Limb (tissue), 2 donors: Measurements from ENCODE around the gene MAPK4.

Experiments used
- DNase-seq, 2 donors: peaks; one replicate each; pipeline ENCODE4 v3.0.0-alpha.2; 2016; ENCODE audit errors: extremely low spot score in 2 of 2

Gene MAPK4

DNA sequence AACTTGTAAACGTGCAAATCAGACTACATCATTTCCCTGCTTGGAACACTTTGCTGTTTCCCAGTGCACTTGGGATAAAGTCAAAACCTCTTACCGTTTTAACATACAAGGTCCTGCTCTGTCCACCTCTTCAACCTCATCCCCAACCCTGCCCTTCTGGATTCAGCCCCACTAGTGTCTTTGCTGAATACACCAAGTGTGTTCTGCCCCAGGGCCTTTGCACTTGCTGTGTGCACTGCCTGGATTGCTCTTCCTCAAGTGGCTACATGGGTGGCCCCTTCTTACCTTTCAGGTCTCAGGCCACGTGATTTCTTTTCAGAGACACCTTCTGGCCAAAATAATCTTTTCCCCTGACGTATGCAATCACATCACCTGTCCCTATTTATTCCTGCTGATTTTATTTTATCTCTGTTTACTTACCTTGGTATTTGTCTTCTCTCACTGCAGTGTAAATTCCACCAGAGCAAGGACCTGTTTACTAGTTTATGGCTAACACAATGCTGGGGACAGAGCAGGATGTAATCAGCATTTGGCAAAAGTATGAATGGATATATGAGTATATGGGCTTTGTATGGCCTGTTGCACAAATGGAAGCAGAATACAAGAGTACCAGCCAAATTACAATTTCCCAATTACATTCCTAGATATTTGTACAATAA is 63.9 kb downstream of the MAPK4 start:
- DNase-seq = no peak

DNA sequence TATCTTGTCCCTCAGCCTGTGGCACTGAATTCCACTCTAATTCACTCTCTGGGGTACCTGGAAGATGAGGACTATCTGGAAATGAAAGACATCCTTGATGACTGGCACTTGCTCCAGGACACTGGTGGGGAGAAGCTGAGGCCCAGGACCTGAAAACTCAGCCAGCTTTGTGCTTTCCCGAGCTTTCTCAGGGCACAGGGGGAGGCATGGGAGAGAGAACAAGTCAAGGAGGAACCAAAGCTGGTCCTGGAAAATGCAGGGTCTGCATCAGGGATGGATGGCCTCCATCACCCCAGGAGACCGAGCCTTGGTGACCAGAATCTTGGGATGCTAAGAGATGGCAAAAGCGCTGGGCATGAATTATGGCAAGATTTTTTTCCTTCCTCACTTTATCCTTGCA is 65.1 kb downstream of the MAPK4 start:
- DNase-seq = no peak

DNA sequence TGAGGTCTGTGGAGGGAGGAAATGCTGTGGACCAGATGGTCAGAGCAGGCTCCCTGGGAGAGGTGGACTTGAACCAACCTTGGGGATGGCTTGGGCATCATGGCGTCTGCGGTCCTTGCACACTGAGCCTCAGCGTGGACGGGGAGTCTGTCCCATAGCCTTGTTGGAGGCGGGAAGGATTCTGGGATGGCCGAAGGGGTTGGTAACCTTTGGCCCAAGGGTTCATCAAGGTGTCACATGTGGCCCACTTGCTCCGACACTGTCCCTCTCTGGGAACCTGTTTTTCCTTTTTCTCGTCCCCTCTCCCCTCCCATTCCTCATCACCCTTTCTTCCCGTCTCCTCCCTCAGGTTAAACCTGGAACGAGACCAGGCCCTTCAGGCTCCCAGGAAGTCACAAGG is 66.4 kb downstream of the MAPK4 start:
- DNase-seq = no peak

DNA sequence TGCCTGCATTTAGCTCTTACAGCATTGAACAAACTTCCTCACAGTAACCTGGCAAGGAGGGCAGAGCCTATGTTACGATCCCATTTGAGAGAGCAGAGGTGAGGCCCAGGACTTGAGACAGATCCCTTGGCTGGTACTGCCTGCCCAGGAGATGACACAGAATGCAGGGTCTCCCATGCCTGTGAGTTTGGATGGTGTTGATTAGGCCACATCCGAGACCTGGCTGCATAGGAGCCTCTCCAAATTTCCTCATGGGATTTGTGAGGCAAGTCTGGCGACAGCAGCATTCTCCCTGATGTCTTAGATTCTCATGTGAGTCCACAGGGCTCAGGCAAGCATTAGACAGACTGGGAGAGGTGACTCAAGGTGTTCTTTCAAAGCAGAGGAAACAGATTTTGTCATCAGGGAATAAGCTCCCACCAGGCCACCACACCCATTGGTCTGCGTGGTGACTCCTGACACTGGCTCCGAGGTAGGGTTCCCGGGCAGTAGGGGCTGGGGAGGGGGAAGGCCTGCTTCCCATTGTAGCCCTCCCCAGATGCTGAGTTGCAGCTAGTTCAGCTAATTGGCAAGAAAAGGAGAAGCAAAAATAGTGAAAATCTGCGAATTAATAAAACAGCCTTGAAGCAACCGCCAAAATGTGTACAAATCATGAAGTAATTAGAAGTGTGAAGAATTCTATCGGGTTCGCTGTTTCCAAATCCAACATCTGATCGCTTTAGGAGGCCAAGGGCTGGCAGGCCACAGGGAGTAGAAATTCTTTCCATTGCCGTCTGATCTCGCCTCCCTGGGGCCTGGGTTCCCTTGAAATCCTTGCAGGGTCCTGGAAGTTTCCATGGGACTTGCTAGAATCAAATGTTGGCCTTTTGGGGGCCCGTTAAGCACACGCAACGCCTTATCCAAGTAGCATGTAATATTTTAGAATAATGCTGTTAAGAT is 68.0 kb downstream of the MAPK4 start:
- no peak for DNase-seq

DNA sequence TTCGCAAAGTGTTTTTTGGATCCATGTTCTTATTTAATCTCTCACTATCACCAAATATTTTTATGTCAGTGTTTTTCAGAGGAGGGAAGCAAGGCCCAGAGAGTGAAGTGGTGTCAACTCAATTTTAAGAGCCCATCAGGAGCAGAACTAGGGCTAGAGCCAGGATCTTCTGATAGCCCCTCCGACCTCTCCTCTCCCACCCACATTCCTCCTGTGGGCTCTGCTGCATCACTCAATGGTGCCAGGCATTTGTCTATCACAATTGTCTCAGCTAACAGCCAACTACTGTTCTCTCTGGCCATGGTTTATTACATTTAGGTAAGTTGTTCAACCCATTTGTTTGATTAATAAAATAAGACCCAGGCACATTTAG is 68.6 kb downstream of the MAPK4 start:
- no peak for DNase-seq

DNA sequence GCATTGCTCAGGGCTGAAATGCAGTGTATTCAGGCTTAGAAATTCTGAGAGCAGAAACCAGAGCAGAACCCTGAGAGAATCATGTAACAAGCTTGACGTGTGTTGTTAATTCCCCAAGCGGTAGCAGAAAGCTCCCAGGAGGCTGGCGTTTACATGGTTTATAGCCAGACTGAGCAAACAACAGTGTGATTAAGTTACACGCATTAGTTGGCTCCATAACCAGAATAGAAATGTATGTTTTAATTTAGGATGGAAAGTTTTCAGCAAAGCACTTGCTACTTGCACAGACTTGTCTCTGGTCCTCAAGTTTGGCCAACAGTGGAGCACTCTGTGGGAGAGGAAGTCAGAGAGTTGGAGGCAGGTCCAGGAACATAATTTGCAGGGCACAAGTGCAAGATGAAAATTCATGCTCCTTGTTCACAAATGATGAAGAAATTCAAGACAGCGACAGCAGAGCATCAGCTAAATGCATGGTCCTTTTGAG is 69.3 kb downstream of the MAPK4 start:
- DNase-seq = no peak

DNA sequence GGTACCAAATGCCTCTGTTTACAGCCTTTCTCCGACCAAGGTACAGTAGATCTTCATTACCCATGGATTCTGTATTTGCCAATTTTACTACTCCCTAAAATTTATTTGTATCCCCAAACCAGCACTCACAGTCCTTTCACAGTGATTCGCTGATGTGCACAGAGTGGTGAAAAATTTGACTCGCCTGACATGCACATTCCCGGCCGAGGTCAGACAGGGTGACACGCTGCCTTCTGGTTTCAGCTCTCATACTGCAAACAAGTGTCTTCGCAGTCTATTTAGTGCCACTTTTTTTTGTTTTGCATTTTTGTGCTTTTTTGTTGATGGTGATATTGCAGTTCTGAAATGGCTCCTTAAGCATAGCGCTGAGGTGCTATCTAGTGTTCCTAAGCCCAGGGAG is 71.0 kb downstream of the MAPK4 start:
- DNase-seq = no peak

DNA sequence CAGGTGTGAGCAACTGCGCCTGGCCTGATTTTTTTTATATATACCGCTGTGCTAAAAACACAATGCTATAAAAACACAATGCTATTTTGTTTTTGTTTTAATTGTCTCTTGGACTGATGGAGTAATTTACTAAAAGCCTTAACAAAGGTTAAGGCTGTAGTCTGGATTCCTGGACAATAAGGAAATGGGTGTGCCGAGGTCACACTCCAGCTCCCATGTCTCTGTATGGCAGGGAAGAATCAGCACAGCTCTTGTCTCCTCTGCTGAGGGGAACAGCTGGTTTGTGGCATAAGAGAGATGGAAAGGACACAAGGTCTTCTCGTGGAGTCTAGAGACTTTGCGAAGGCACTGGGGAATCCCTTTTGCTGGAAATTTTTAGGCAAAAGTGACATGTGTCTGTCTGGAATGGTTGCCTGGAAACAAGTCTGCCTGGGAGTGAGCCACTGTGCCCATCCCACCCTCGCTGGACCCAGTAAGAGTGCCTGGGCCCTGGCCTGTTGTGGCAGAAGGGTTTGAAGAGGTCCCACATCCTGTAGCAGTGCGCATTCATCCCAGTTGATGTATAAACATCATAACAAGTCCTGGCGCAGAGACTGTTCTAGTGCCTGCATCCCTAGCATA is 73.1 kb downstream of the MAPK4 start:
- DNase-seq = no peak

DNA sequence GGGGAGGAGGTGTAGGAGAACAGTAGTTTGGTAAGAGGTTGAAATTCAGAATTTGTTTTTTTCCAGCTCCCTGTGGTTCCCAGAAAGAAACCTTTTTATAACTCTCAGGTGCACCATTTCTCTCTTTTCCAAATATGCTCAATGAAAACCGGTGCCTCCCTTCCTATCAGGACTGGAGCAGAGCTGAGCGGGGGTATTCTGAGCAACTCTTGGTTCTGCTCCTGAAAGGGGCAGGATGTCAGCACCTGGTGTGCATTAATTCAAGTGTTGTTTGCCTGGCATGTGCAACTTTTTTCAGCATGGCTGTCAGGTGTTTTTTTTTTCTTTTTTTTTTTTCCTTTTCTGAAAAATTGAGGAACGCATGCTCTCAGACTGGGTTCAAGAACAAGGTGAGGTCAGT is 74.1 kb downstream of the MAPK4 start:
- DNase-seq = no peak

DNA sequence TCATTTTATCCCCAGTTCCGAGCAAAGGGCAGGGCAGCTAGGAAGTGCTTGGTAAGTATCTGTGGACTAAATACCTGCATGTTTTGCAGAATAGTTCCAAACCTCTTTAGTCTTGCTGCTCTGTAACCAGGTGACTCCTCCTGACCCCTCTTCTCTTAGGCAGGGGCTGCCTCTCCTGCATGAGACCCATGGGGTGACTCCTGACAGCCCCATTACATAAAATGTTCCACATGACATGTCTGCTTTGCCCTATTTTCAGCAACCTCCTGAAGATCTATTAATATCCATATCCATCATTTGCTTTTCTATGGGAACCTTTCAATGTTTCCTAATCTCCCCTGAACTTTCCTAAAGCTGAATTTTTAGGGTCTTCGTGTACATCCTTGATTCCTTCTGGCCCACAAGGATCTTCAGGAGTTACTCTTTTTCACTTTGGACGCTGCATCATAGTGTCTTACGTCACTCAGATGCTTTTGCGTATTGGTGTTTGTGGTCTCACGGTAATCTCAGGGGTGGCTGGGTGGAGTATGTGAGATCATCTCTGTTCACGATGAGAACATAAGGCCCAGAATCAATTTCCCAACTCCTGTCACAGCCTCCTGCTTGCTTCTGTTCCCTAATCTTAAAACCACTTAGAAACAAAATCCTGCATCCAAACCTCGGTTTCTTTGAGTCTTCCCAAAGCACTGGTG is 76.6 kb downstream of the MAPK4 start:
- no peak for DNase-seq

DNA sequence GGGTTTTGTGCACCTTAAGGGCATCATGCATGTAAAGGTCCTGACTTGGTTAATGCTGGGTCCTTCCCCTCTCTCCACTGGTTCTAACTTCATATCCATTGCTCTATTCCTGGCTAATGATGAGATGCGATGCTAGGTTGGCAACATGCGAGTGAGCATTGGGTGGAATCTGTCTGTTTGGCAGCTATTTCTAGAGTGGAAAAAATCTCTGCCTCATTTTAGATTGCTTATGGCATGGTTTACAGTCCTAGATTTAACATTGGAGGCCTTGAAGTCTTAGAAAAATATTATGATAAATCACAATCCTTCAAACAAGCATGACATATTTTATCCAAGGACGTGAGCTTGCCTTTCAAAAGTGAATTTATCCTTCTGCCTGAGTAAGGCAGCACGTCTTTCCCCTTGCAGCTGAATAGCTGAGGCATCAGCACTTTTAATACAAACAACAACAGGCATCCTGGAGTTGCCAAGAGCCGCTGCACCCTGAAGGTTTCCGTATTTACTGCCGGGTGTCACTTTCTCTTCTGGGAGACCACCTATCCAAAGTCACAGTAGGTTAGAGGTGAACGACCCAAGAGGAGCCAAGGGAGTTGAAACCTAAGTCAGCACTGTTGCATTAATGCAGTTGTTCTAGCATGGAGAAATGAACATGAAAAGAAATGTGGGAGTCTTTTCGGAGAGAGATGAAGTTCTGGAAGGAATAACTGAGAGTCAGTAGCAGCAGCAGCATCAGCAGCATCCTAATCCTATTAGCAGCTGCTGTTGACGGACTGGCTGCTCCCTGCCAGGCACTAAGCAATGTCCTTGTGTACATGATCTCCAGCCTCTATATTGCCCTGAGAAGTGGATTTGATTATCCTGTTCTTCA is 78.4 kb downstream of the MAPK4 start:
- no peak for DNase-seq

DNA sequence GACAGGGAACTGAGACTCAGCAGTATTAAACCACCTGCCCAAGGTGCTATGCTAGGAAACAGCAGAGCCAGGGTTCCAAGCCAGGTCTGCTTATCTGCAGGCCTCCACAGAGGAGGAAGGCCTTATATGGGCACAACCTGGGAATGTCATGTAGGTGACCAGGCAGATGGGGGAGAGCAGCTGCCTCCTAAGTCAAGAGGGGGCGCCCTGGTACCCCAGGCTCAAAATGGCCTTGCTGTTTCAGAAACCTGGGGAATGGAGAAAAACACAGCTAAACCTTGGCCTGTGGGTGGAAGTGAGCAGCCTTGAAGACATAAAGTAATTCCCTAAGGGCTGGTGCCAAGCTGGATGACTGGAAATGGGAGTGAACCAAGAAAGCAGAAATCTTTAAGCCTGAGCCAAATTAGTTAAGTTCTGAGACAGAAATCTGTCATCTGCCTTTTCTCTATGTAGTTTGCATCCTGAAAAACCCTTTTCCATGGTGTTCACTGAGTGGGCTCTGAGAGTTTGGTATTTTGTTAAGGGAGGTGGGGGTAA is 79.1 kb downstream of the MAPK4 start:
- no peak for DNase-seq

DNA sequence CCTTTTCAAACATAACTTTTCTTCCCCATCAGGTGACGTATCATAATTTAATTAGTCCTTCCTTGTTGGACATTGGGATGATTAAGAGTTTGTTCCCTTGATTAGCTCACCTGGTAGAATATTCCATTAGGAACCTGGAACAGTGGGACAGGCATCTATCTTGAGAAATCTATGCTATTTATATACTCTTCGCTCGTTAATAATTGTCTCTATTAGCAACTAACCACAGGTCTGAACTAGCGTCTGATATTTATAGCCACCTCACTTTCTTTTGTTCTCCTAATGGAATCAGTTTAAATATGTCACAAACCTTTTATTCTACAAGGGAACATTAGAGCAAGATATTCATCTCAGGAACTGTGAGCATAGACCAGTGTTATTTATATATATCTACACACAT is 79.8 kb downstream of the MAPK4 start:
- DNase-seq = no peak

DNA sequence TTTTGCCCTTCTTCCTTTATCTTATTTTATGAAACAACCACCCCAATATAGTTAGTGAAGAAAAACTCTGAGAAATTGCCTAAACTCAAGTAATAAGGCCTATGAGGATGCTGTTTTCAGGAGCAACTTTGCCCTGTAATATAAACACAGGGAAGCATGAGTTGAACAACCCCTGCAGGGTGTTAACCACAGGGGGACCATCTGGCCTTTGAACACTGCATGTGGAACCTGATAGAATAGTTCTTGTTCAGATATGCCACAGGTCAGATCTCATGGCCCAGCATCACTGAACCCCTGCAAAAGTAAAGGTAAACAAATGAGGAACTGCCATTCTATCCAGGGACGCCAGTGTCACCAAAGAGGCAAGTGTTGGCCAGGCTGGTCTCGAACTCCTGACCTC is 82.6 kb downstream of the MAPK4 start:
- no peak for DNase-seq

DNA sequence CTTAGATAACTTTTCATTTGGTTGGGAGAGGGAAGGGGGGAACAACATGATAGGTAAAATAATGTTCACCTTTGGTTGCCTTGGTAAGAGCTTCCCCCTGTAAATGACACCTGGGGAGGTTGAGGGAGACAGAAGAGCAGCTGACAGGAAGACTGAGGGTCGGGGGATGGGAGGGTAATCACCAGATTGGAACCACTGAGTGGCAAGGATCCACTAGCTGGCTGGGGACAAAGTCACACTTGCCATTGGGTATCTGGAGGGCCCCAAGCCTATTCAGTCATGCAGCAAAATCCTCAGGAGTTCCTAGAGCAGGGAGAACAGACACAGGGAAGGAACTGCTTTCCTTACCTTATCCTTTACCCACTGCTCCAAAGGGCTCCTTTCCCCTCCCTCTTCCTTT is 84.3 kb downstream of the MAPK4 start:
- no peak for DNase-seq

DNA sequence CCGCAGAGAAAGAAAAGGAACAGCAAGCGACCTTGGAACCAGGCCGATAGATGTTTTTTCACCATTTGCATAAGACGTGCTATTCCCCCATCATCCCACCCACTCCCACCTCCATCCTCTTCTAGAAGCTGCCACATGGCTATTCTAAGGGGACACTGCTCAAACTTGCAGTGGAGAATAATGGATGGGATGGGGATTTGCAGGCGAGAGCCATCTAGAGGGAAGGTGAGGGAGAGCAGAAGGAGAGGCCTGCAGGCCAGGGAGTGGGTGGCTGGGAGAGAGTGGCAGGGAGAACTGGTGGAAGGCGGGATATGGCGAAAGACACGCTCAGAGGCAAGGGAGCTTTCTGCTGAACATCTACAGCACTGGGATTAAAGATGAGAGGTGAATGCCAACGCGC is 84.9 kb downstream of the MAPK4 start:
- no peak for DNase-seq

DNA sequence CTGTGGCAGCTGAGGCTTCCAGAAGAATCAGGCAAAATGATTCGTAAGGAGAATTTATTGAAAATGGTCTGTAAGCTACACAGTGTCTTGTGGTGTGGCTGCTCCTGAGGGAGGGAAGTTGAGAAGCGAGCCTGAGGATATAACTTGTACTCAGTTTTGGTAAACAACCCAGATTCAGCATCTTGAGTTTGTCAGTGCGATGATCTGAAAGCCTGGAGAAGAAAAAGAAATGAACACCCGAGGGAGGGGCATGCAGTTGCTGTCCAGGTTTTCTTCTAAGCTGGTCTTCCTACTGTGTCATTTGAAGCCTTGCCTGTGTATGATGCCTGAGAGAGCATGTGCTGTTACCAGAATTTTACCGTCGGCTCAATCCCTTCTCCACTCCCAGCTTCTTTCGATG is 87.3 kb downstream of the MAPK4 start:
- no peak for DNase-seq

DNA sequence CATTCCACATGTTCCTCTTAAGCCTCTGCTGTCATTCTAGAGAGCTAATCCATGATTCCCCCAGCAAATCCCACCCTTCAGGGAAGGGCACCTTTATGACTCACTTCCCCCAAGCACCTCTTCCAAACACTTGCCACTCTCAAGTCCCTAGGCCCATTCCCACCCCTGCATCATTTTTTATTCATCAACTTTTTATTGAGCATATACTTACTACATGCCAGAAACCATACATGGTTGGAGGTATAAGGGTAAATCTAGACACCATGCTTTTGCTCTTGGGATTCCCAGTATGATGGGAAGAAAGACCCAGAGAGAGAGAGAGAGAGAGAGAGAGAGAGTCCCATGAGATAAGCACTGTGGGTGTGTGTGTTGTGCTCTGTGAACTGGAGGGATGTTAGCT is 87.9 kb downstream of the MAPK4 start:
- DNase-seq = no peak

DNA sequence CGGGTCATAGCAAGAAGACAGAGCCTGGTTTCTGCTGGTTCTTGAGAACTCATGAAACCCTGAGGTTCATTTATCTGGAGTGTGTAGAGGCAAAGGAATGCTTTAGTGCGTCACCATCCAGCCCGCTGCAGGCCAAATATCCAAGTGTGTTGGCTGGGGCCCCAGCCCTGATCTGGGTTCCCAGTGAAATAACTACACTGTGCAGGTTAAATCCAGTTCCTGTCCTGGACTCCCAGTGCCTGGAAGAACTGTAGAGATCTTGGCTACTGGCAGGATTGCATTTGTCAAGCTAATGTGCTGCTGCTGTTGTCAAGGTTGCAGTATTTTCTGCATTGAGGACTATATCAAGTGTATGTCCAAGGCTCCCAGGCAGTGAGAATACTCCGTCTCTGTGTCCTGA is 89.9 kb downstream of the MAPK4 start:
- DNase-seq = peak in 1 of 2 donors; percentile 56

DNA sequence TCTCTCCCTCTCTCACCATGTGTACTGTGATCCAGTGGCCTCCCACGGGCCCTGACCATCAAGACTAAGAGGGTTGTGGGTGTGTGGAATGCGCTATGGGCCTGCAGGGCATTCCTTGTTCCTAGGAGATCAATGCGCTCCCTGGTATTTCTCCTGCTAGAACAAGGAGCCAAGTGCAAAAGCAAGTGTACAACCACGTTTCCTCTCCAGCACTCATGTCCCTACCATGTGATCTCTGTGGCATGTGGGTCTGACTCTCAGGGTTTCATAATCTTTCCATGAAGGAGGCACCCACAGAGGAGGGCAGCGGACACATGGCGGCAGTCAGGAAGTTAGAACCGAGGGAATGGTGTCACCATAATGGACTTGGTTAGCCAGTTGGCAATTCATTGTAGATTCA is 91.4 kb downstream of the MAPK4 start:
- DNase-seq = no peak
